Breast epithelium (tissue), 4 donors: ENCODE results near the gene ATL2. TPM values are rescaled to one million over a fixed set of nuclear protein-coding genes. Genes with fewer than 3 reads are reported as not detected.

Experiments used
- DNase-seq, 2 donors: peaks; one replicate each; pipeline ENCODE4 v3.0.0-alpha.2; 2019; ENCODE audit warnings: low spot score in 2 of 2
- H3K27ac ChIP-seq, 2 donors: fragments of 200-600 bp; sonication (generic) in 1 of 2; one replicate each; pipeline ENCODE4 v1.5.1; 2016 to 2019; ENCODE audit warnings: mild to moderate bottlenecking in 1 of 2
- H3K27me3 ChIP-seq, 2 donors: fragments of 200-600 bp; sonication (generic) in 1 of 2; one replicate each; pipeline versions ENCODE4 v1.5.1 to v1.6.0; 2017 to 2019; ENCODE audit warnings: control low read depth in 1 of 2, mild to moderate bottlenecking in 1 of 2
- H3K36me3 ChIP-seq: fragments of 200-600 bp; one replicate; pipeline ENCODE4 v1.5.1; 2019
- H3K4me1 ChIP-seq, 2 donors: fragments of 200-600 bp; sonication (generic); one replicate each; pipeline ENCODE4 v1.5.1; 2016 to 2019; ENCODE audit warnings: control low read depth in 1 of 2
- H3K4me3 ChIP-seq, 3 donors: fragments of 200-600 bp; sonication (generic); 1 replicate in 2 of 3; 2 replicates in 1 of 3; pipeline ENCODE4 v1.5.1; 2016 to 2019; ENCODE audit warnings: mild to moderate bottlenecking in 3 of 3, moderate library complexity in 2 of 3
- H3K9me3 ChIP-seq, 2 donors: fragments of 200-600 bp; sonication (generic) in 1 of 2; one replicate each; pipeline ENCODE4 v1.5.1; 2016 to 2019; ENCODE audit warnings: control low read depth in 1 of 2
- CTCF ChIP-seq, 3 donors: fragments of 450-650 bp; IDR thresholded peaks; one replicate each; pipeline ENCODE4 v1.5.1; 2016 to 2017; ENCODE audit warnings: antibody characterized with exemption in 3 of 3, mild to moderate bottlenecking in 3 of 3, moderate library complexity in 3 of 3
- POLR2A ChIP-seq: fragments of 450-650 bp; IDR thresholded peaks from one replicate; pipeline ENCODE4 v1.6.1; 2016; ENCODE audit warnings: antibody characterized with exemption, mild to moderate bottlenecking, moderate library complexity
- POLR2AphosphoS5 ChIP-seq, 3 donors: sonication (generic); formaldehyde crosslinking; IDR thresholded peaks; one replicate each; pipeline ENCODE4 v1.6.1; 2017; ENCODE audit warnings: antibody characterized with exemption in 3 of 3
- intact Hi-C: fragments of 100-400 bp; cut with DNase I; formaldehyde crosslinking; loops from one replicate; pipeline ENCODE4 v1.15.1; 2023; ENCODE audit warnings: low total_unique reads
- total RNA-seq, 3 donors: library from RNA; depleted of rRNA; stranded (reverse); fragments of >200 nt; gene quantifications; one replicate each; pipeline ENCODE4 v1.1.0, GENCODE V29; 2016

ATL2 gene
- total RNA-seq, 3 donors from 2014 or later: 66.4 to 179 (median 159) TPM

- Histone ChIP-seq H3K9me3 (no peaks in the 10 kb centered on the region), H3K36me3 (no peaks in the 10 kb centered on the region), H3K4me3 (no peak overlapping the region), H3K27me3 (no peaks in the 10 kb centered on the region), H3K4me1 (no peaks in the 10 kb centered on the region), H3K27ac (peak overlapping the region in 1 of 2 donors; percentile 48)
- no peak for DNase-seq
- TF ChIP-seq POLR2AphosphoS5 (IDR thresholded peaks at IDR 0.05) (no peak), POLR2A (no peak), CTCF (IDR thresholded peaks at IDR 0.05) (no peak)
- intact Hi-C loops: no loop called here
These were observed 110.6 kb downstream of the ATL2 start for GRCh38 chr2:38266382-38267061.

- TF ChIP-seq POLR2A: no peak
- no peak for TF ChIP-seq POLR2AphosphoS5 (IDR thresholded peaks at IDR 0.05)
- no peak for TF ChIP-seq CTCF (IDR thresholded peaks at IDR 0.05)
- intact Hi-C loops: no loop called here
- no peaks in the 10 kb centered on the region for H3K27me3 ChIP-seq
- no peak overlapping the region for H3K4me3 ChIP-seq
- no peaks in the 10 kb centered on the region for H3K9me3 ChIP-seq
- H3K36me3 ChIP-seq: no peaks in the 10 kb centered on the region
- peak overlapping the region; percentile 1 to 75 for H3K27ac ChIP-seq
- H3K4me1 ChIP-seq: no peaks in the 10 kb centered on the region
- DNase-seq: no peak
These were observed 111.6 kb downstream of the ATL2 start for GRCh38 chr2:38265461-38265860.

- no peak for DNase-seq
- no peaks in the 10 kb centered on the region for H3K36me3 ChIP-seq
- no peak overlapping the region for H3K4me3 ChIP-seq
- no peaks in the 10 kb centered on the region for H3K4me1 ChIP-seq
- no peaks in the 10 kb centered on the region for H3K27me3 ChIP-seq
- H3K27ac ChIP-seq: peak overlapping the region; percentile 1 to 75
- intact Hi-C loops: no loop called here
- TF ChIP-seq POLR2A (no peak), CTCF (IDR thresholded peaks at IDR 0.05) (no peak), POLR2AphosphoS5 (IDR thresholded peaks at IDR 0.05) (no peak)
- H3K9me3 ChIP-seq: no peaks in the 10 kb centered on the region
These were observed 112.5 kb downstream of the ATL2 start for GRCh38 chr2:38264396-38265221.

GRCh38 chr2:38263293-38263692 lies 113.8 kb downstream of the ATL2 start:
- intact Hi-C loops: no loop called here

More at GRCh38 chr2:38263293-38263692, 113.8 kb downstream of the ATL2 start:
- no peak overlapping the region for H3K27ac ChIP-seq
- no peak for DNase-seq
- TF ChIP-seq CTCF (IDR thresholded peaks at IDR 0.05) (no peak), POLR2AphosphoS5 (IDR thresholded peaks at IDR 0.05) (no peak), POLR2A (no peak)
- H3K4me1 ChIP-seq: no peaks in the 10 kb centered on the region
- H3K4me3 ChIP-seq: no peak overlapping the region
- no peaks in the 10 kb centered on the region for H3K36me3 ChIP-seq
- no peaks in the 10 kb centered on the region for H3K27me3 ChIP-seq
- H3K9me3 ChIP-seq: no peaks in the 10 kb centered on the region
